PC-9 (cell line): ENCODE results near the gene NEO1. TPM values are rescaled to one million over a fixed set of nuclear protein-coding genes. Genes with fewer than 3 reads are reported as not detected.

Experiments
- BruUV-seq: library from RNA; stranded (reverse); fragments of 400-500 nt; replicated peaks from 2 replicates; lab custom pipeline; 2021; lab: Mats Ljungman, UMichigan
- CTCF ChIA-PET: fragments of 300-600 bp; sonication (Branson Sonifier 250); formaldehyde crosslinking; loops from one replicate; lab custom pipeline; 2022; ENCODE audit warnings: antibody characterized with exemption; lab: Charles Lee
- POLR2A ChIA-PET: fragments of 300-600 bp; sonication (Branson Sonifier 250); formaldehyde crosslinking; loops from one replicate; lab custom pipeline; 2022; ENCODE audit warnings: antibody characterized with exemption; ENCODE audit not compliant: unreplicated experiment; lab: Charles Lee
- DNase-seq, 2 experiments: peaks; one replicate each; pipeline versions ENCODE4 v3.0.0 to v3.0.0-alpha.2; 2015 to 2022; ENCODE audit warnings: mixed read lengths in 1 of 2
- H2AFZ ChIP-seq: fragments of 200-600 bp; sonication (generic); 2 replicates; pipeline ENCODE4 v1.8.1; 2017; ENCODE audit warnings: antibody characterized with exemption
- H3F3A ChIP-seq: fragments of 200-600 bp; sonication (generic); 2 replicates; pipeline ENCODE4 v1.8.1; 2017; ENCODE audit warnings: antibody characterized with exemption, mild to moderate bottlenecking, low read depth; ENCODE audit not compliant: insufficient read depth
- H3K27ac ChIP-seq: fragments of 200-600 bp; sonication (generic); 2 replicates; pipeline ENCODE4 v1.6.1; 2016; ENCODE audit warnings: mixed run types
- H3K27me3 ChIP-seq: fragments of 200-600 bp; sonication (generic); 2 replicates; pipeline ENCODE4 v1.6.1; 2016; ENCODE audit warnings: low read depth, mixed run types; ENCODE audit not compliant: insufficient read depth
- H3K36me3 ChIP-seq: fragments of 200-600 bp; sonication (generic); 2 replicates; pipeline ENCODE4 v1.6.1; 2016; ENCODE audit warnings: low read depth, mixed run types
- H3K4me1 ChIP-seq: fragments of 200-600 bp; sonication (generic); replicated peaks from 2 replicates; pipeline ENCODE4 v1.6.1; 2016; ENCODE audit warnings: mixed run types; ENCODE audit not compliant: insufficient read depth
- H3K4me2 ChIP-seq: fragments of 200-600 bp; sonication (generic); 2 replicates; pipeline ENCODE4 v1.6.1; 2017; ENCODE audit warnings: mixed run types
- H3K4me3 ChIP-seq: fragments of 200-600 bp; sonication (generic); 2 replicates; pipeline ENCODE4 v1.6.1; 2016; ENCODE audit warnings: mixed run types
- H3K79me2 ChIP-seq: fragments of 200-600 bp; sonication (generic); 2 replicates; pipeline ENCODE4 v1.6.1; 2017; ENCODE audit warnings: low read depth, mixed run types
- H3K9me2 ChIP-seq: fragments of 200-600 bp; sonication (generic); 2 replicates; pipeline ENCODE4 v1.8.1; 2017; ENCODE audit warnings: mild to moderate bottlenecking; ENCODE audit not compliant: insufficient read depth
- H3K9me3 ChIP-seq: fragments of 200-600 bp; sonication (generic); 2 replicates; pipeline ENCODE4 v1.8.1; 2016; ENCODE audit warnings: low read depth; ENCODE audit not compliant: insufficient read depth
- H4K20me1 ChIP-seq: fragments of 200-600 bp; sonication (generic); 2 replicates; pipeline ENCODE4 v1.8.1; 2017; ENCODE audit not compliant: insufficient read depth
- CTCF ChIP-seq: fragments of 200-600 bp; sonication (generic); conservative IDR thresholded peaks from 2 replicates; pipeline ENCODE4 v1.6.1; 2017; ENCODE audit warnings: mixed run types, antibody characterized with exemption, mild to moderate bottlenecking, moderate library complexity
- EZH2 ChIP-seq: fragments of 200-600 bp; sonication (generic); IDR thresholded peaks from 2 replicates; pipeline ENCODE4 v1.8.0; 2017; ENCODE audit warnings: antibody characterized with exemption, low read depth
- intact Hi-C: fragments of 100-400 bp; cut with micrococcal nuclease; formaldehyde crosslinking; loops from one replicate; pipeline ENCODE4 v1.10.0; 2022; ENCODE audit not compliant: unreplicated experiment
- total RNA-seq: library from RNA; stranded (reverse); gene quantifications from 2 replicates; pipeline ENCODE4 v1.2.3, GENCODE V29; 2021

The NEO1 gene
- total RNA-seq, 1 experiment from 2014 or later: 5.2 TPM

DNA sequence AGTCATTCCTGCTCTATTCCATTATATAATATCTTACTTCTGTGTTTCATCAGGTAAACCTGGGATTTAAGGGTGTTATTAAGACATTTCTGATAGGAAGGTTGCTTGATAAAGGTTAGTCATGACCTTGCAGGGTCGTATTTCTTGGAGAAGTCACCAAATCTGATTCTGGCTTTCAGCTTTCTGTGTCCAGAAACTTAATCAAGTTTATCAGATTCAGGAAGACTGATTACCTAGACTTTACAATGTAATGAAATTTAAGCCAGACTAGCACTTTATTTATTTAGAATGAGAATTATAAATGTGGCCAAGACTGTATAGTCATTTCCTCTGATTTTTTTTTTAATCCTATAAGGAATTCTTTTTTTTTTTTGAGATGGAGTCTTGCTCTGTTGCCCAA lies 81.9 kb downstream of the NEO1 start:
- Histone ChIP-seq H2AFZ (no peak overlapping the region), H3K4me3 (no peak overlapping the region), H3K9me3 (no peaks in the 10 kb centered on the region), H3K79me2 (no peaks in the 10 kb centered on the region), H3K36me3 (no peaks in the 10 kb centered on the region), H3K4me1 (no peaks in the 10 kb centered on the region), H3K4me2 (no peak overlapping the region), H3K9me2 (no peaks in the 10 kb centered on the region), H4K20me1 (no peaks in the 10 kb centered on the region), H3F3A (no peaks in the 10 kb centered on the region), H3K27ac (no peak overlapping the region), H3K27me3 (peaks cover 7% of the 10 kb centered on the region; the same call in 1 of the 2 replicates)
- TF ChIP-seq CTCF (no peak), EZH2 (no peak)
- ChIA-PET POLR2A (no interaction called here), CTCF (no interaction called here)
- no TSS peak for BruUV-seq
- intact Hi-C loops: no loop called here
- DNase-seq: no peak

GRCh38 chr15:73139041-73139743 lies 86.9 kb downstream of the NEO1 start:
- no peak for DNase-seq
- Histone ChIP-seq H3K9me2 (no peaks in the 10 kb centered on the region), H3F3A (no peaks in the 10 kb centered on the region), H3K9me3 (no peaks in the 10 kb centered on the region), H4K20me1 (no peaks in the 10 kb centered on the region), H3K4me3 (no peak overlapping the region), H3K27ac (no peak overlapping the region), H3K27me3 (peaks cover 7% of the 10 kb centered on the region; the same call in 1 of the 2 replicates), H3K36me3 (no peaks in the 10 kb centered on the region), H3K4me1 (no peaks in the 10 kb centered on the region), H3K79me2 (no peaks in the 10 kb centered on the region), H3K4me2 (no peak overlapping the region), H2AFZ (no peak overlapping the region)
- ChIA-PET POLR2A (no interaction called here), CTCF (no interaction called here)
- intact Hi-C loops: no loop called here
- BruUV-seq: no TSS peak
- TF ChIP-seq EZH2 (no peak), CTCF (no peak)

DNA sequence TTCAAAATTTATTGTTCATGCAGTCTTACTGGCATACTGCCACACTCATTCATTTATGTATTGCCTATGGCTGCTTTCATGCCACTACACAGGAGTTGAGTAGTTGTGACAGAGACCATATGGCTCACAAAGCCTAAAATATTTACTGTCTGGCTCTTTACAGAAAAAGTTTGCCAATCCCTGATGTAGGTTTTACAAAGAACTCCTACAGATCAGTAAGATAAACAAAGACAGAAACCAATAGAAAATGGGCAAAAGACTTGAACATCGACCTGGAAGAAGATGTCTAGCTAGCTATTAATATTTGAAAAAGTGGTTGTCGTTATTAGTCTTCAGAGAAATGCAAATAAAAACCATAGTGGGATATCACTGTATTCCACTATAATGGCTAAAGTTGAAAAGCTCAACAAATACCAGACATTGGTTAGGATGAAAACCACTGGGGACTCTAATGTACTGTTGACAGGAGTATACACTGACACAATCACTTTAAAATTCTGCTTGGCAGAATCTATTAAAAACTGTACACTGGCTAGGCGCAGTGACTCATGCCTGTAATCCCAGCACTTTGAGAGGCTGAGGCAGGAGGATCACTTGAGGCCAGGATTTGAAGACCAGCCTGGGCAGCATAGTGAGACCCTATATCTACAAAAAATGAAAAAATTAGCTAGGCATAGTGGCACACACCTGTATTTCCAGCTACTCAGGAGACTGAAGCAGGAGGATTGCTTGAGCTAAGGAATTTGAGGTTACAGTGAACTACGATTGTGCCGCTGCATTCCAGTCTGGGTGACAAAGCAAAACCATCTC lies 87.7 kb downstream of the NEO1 start:
- no peaks in the 10 kb centered on the region for H3K9me2 ChIP-seq
- POLR2A ChIA-PET: no interaction called here
- no peaks in the 10 kb centered on the region for H3K79me2 ChIP-seq
- TF ChIP-seq EZH2 (no peak), CTCF (no peak)
- no peak overlapping the region for H3K4me3 ChIP-seq
- H3K9me3 ChIP-seq: no peaks in the 10 kb centered on the region
- H3K4me1 ChIP-seq: no peaks in the 10 kb centered on the region
- no peak overlapping the region for H3K4me2 ChIP-seq
- peaks cover 5% of the 10 kb centered on the region; the same call in 1 of the 2 replicates for H3K27me3 ChIP-seq
- no peak overlapping the region for H3K27ac ChIP-seq
- no TSS peak for BruUV-seq
- H2AFZ ChIP-seq: no peak overlapping the region
- H4K20me1 ChIP-seq: no peaks in the 10 kb centered on the region
- CTCF ChIA-PET: no interaction called here
- no peaks in the 10 kb centered on the region for H3K36me3 ChIP-seq
- no peak for DNase-seq
- intact Hi-C loops: no loop called here
- H3F3A ChIP-seq: no peaks in the 10 kb centered on the region
